Measurements from ENCODE around the gene ZSCAN23.

ZSCAN23 gene

Small RNA genes within 50 kb of the gene (small RNA-seq; reads per million reads assigned to genes)
- gene RNU2-45P: 0 reads per million in 2 experiments

Measured in SK-N-DZ (cell line).